IPS-15b (cell line): ENCODE data around the gene SCD.

Source experiments
- H3K27me3 ChIP-seq: one replicate; pipeline ENCODE4 v1.6.1; 2013; ENCODE audit warnings: low read length; ENCODE audit not compliant: control insufficient read depth, insufficient read depth
- H3K36me3 ChIP-seq: one replicate; pipeline ENCODE4 v1.6.1; 2013; ENCODE audit warnings: low read length; ENCODE audit not compliant: control insufficient read depth, insufficient read depth
- H3K4me1 ChIP-seq: one replicate; pipeline ENCODE4 v1.6.1; 2013; ENCODE audit warnings: mild to moderate bottlenecking, low read length; ENCODE audit not compliant: control insufficient read depth, insufficient read depth
- H3K4me3 ChIP-seq: one replicate; pipeline ENCODE4 v1.5.1; 2013; ENCODE audit warnings: low read depth, low read length
- H3K9ac ChIP-seq: one replicate; pipeline ENCODE4 v1.6.1; 2013; ENCODE audit warnings: low read depth, mild to moderate bottlenecking, low read length
- H3K9me3 ChIP-seq: one replicate; pipeline ENCODE4 v1.6.1; 2013; ENCODE audit warnings: mild to moderate bottlenecking, low read length; ENCODE audit not compliant: control insufficient read depth, insufficient read depth

Gene SCD

DNA sequence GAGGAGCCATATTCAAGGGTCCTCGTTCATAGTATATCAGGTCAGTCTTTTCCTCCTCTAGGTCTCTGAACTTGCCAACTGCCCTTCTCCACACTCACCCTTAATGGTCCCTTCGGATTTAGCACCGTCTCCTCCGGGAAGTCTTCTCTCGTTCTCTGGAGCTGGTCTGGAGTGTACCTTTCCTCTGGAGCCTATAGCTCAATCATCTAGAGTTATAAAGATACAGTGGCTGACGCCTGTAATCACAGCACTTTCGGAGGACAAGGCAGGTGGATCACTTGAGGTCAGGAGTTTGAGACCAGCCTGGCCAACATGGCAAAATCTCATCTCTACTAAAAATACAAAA, 4.4 kb upstream of the SCD start:
- Histone ChIP-seq H3K4me1 (peaks cover 7% of the 10 kb centered on the region), H3K27me3 (no peaks in the 10 kb centered on the region), H3K4me3 (no peak overlapping the region)

DNA sequence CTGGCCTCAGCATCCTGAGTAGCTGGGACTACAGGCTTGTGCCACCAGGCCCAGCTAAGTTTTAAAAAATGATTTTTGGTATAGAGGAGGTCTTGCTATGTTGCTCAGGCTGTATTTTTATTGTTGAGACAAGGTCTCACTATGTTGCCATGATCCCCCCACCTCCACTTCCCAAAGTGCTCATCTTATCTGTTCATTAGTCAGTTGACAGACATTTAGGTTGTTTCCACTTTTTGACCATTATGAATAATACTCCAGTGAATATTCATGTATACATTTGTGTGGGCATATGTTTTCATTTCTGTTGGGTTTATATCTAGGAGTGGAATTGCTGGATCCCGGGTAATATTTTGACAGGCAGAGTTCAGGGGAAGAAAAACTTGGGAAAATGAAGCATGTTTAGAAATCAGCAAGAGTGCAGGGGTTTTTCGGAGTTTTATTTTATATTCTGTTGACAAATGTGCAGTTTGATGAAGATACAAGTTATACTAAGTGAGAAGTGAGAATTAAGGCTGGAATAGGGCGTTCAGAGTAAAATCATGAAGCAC, 2.7 kb upstream of the SCD start:
- no peaks in the 10 kb centered on the region for H3K9me3 ChIP-seq
- peaks cover 15% of the 10 kb centered on the region for H3K4me1 ChIP-seq
- no peak overlapping the region for H3K4me3 ChIP-seq
- H3K9ac ChIP-seq, result no peak overlapping the region
- H3K36me3 ChIP-seq, result peaks cover 13% of the 10 kb centered on the region
- no peaks in the 10 kb centered on the region for H3K27me3 ChIP-seq

More for the DNA sequence above, 4.4 kb upstream of the SCD start:
- H3K9ac ChIP-seq, result no peak overlapping the region
- no peaks in the 10 kb centered on the region for H3K9me3 ChIP-seq
- H3K36me3 ChIP-seq, result no peaks in the 10 kb centered on the region

DNA sequence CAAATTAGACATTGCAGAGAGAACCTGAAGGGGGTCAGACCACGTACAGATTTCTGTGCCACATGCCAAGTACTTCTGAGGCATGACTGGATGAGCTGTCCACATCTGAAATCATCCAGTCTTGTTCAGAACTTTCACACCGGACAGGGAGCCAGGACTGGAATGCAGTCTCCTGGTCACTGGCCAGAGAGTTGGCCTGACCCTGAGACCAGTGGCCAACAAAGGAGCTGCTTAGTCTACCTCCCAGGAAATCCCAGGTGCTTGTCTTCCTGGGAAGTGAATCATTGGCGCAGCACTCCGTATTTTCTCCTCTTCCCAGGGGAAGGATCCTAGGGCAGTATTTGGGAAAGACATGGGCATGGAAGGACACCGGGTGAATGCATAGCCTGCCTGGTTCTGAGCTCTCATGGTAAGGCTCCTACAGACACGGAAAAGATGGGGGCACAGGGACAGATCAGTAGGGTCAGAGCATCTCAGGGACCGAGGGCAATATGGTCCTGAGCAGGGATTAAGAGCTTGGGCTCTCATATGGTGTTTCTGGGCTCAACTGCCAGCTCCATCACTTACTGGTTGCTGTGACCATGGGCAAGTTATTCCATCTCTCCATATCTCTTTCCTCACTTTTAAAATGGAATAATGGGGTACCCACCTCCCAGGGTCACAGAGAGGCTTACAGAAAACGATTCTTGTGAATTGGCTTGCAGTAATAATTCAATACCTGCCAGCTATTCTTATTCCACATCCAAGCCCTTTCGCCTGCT, 1.3 kb upstream of the SCD start:
- Histone ChIP-seq H3K4me1 (peaks cover 16% of the 10 kb centered on the region), H3K36me3 (peaks cover 27% of the 10 kb centered on the region), H3K27me3 (no peaks in the 10 kb centered on the region), H3K9ac (no peak overlapping the region), H3K4me3 (peak overlapping the region; percentile 93), H3K9me3 (no peaks in the 10 kb centered on the region)

DNA sequence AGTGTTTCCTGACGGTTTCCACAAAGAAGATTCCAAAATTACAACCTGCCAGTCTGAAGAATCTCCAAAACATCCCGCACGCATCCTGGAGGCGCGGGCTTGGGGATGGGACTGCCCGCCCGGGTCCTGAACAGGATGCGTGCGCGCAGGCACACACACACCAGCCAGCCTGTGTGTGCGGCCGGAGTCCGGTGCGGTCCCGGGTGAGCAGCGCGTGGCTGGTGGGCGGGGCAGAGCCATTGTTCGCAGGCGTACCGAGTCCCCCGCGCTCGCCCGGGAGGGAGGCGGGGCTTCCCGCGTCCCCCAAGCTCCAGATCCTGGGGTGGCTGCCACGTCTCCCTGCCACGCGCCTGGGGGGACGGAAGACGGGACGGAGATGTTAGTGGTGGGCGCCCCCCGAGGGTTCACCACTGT, 675 bp upstream of the SCD start:
- H3K9me3 ChIP-seq, result no peaks in the 10 kb centered on the region
- peak overlapping the region; percentile 93 for H3K4me3 ChIP-seq
- H3K4me1 ChIP-seq, result peaks cover 14% of the 10 kb centered on the region
- no peaks in the 10 kb centered on the region for H3K27me3 ChIP-seq
- peaks cover 33% of the 10 kb centered on the region for H3K36me3 ChIP-seq
- H3K9ac ChIP-seq, result no peak overlapping the region

DNA sequence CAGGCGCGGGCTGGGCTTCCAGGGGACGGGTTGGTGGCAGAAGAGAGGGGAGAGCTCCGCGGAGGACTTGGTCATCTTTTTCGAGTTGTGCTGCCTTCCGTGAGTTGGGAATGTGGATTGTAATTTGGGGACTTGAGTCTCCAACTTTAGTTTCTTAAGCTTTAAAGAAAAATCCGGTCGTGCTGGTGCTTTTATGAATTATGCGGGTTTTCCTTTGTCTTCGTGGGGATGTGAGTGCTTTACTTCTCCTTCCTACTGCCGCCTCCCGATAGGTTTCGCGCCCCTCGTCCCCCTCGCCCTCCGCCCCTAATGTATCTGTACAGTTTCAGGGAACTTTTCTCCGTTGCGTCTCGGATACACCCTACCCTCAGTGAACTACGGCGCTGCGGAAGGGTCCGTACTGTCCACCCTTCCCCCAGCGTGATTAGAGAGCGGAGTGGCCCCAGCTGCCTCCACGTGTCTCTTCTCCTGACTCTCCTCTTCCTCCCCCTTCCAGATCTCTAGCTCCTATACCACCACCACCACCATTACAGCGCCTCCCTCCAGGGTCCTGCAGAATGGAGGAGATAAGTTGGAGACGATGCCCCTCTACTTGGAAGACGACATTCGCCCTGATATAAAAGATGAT, 649 bp downstream of the SCD start:
- Histone ChIP-seq H3K27me3 (no peaks in the 10 kb centered on the region), H3K9ac (peak overlapping the region; percentile 84), H3K36me3 (peaks cover 46% of the 10 kb centered on the region), H3K4me3 (peak overlapping the region; percentile 93), H3K4me1 (peaks cover 9% of the 10 kb centered on the region), H3K9me3 (no peaks in the 10 kb centered on the region)

DNA sequence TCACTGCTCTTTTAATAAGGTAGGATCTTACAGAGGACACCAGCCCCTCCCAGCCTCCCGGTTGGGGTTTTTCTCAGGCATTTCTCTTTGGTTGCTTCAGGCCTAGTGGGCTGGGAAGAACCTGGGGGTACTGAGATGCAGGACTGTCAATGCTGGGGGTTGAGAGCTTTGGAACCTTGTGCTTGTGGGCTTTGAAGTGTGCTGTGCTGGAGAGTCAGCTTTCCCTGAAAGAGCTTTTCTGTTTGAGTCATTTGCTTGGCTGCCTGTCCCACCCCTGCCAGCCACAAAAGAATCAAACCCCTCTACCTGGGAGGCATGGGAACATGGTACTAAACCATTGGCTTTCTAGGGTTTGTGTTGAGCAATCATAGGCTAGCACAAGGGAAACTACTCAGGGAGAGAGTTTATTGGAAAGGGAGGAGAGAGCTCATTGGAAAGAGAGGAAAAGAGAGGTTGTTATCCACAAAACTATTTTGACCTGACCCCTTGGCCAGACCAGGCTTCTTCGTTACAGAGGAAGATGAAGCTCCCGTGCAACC, 1.4 kb downstream of the SCD start:
- Histone ChIP-seq H3K9me3 (no peaks in the 10 kb centered on the region), H3K4me3 (peak overlapping the region; percentile 93), H3K9ac (peak overlapping the region; percentile 84), H3K27me3 (no peaks in the 10 kb centered on the region), H3K36me3 (peaks cover 51% of the 10 kb centered on the region), H3K4me1 (peaks cover 9% of the 10 kb centered on the region)

DNA sequence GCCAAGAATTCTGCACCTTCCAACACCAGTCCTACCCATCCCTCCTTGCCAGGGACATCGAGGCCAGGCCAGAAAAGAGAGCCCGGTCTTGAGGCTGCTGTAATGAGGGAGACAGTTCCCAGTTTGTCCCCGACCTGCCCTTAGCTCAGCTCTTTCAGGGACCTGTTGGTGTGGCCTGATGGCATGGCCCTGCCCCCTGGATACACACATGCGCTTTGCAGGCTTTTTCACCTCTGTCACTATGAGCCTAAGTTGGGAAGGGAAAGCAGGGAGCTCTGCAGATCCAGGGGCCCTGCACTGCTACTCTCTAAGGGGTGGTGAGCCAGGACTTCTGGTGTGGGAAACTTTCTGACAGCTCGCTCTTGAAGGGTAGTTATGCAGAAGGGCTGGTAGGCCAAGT, 2.1 kb downstream of the SCD start:
- H3K4me1 ChIP-seq, result peaks cover 9% of the 10 kb centered on the region
- H3K36me3 ChIP-seq, result peaks cover 58% of the 10 kb centered on the region
- H3K9ac ChIP-seq, result peak overlapping the region; percentile 65
- H3K27me3 ChIP-seq, result no peaks in the 10 kb centered on the region
- H3K4me3 ChIP-seq, result peak overlapping the region; percentile 93
- no peaks in the 10 kb centered on the region for H3K9me3 ChIP-seq

DNA sequence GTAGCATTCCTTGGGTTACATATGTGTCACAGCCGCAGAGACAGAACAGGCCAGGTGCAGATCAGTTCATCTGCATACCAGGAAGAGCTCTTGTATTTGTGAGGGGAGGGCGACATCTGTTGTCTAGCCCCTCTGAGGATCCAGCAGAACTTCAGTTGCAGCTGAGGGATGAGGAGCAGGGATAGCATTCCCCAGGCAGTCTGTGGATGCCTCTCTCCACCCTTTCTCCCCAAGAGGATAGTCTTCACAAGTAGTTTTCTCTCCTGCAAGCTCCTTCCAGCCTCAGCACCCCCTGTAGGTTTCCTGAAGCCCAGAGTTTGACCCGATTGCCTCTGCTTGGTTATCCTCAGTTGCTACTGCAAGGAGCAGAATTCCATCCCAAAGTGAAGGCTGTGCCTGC, 2.6 kb downstream of the SCD start:
- Histone ChIP-seq H3K9me3 (no peaks in the 10 kb centered on the region), H3K9ac (peak overlapping the region; percentile 1), H3K36me3 (peaks cover 62% of the 10 kb centered on the region), H3K4me1 (peaks cover 9% of the 10 kb centered on the region), H3K27me3 (no peaks in the 10 kb centered on the region), H3K4me3 (peak overlapping the region; percentile 93)

DNA sequence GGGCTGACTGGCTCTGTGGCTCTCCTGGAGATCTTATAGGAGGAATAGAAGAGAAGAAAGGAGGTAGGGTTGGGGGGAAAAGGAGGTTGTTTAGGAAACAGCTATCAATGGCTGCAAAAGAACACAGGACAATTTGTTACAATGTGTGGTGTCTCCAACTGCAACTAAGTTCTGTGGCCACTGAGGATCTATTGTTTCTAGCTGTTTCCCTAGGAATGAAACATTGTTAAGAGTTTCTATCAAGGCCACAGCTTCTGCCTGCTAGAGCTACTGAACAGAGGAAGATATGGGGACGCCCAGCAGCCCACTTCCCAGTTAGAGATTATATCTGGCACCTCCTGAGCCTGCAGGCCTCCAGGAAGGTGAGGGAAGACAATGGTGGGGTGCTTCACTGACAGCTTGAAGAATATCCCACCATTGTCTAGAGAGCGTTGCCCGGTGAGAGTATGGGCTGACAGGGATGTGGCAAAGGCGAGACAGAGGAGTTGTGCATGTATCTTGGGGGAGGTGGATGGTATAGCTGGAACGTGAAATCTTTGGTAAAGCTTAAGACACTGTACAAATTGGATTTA, 4.0 kb downstream of the SCD start:
- Histone ChIP-seq H3K9ac (peak overlapping the region; percentile 48), H3K36me3 (peaks cover 74% of the 10 kb centered on the region), H3K9me3 (no peaks in the 10 kb centered on the region), H3K4me3 (peak overlapping the region; percentile 20), H3K4me1 (peaks cover 9% of the 10 kb centered on the region), H3K27me3 (no peaks in the 10 kb centered on the region)

GRCh38 chr10:100353770-100354485, 6.9 kb downstream of the SCD start:
- Histone ChIP-seq H3K4me3 (no peak overlapping the region), H3K9ac (no peak overlapping the region), H3K4me1 (peaks cover 4% of the 10 kb centered on the region)

DNA sequence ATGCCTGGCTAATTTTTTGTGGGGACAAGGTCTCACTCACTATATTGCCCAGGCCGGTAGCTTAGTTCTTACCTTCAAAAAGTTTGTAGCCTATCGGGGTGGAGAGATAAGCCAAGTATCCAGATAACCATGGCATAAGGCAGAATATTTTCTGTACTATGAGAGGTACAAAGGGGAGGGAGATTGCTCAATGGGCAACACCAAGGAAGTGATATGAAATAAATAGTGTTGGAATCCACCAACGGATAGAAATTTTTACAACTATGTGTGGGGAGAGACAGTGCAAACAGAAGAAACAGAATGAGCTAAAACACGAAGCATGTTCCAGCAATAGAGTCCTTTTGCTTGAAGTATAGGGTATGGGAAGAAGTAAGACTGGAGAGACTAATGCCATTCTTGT, 8.1 kb downstream of the SCD start:
- H3K4me1 ChIP-seq, result no peaks in the 10 kb centered on the region
- peaks cover 81% of the 10 kb centered on the region for H3K36me3 ChIP-seq

More at GRCh38 chr10:100353770-100354485, 6.9 kb downstream of the SCD start:
- no peaks in the 10 kb centered on the region for H3K27me3 ChIP-seq
- peaks cover 81% of the 10 kb centered on the region for H3K36me3 ChIP-seq
- H3K9me3 ChIP-seq, result no peaks in the 10 kb centered on the region

More for the DNA sequence above, 8.1 kb downstream of the SCD start:
- Histone ChIP-seq H3K9ac (no peak overlapping the region), H3K4me3 (no peak overlapping the region), H3K27me3 (no peaks in the 10 kb centered on the region), H3K9me3 (no peaks in the 10 kb centered on the region)
